Left ventricle myocardium inferior (tissue), 1 donor: ENCODE results near the gene CEP170B. TPM values are rescaled to one million over a fixed set of nuclear protein-coding genes. Genes with fewer than 3 reads are reported as not detected.
"Not testable (repeated sequence)": the region's sequence is repeated elsewhere in the genome, so short reads cannot be mapped to it uniquely, and the experiment has no call there.

Source experiments
- DNase-seq: peaks from one replicate; pipeline ENCODE4 v3.0.0-alpha.2; 2020
- H3K27ac ChIP-seq: fragments of 200-600 bp; replicated peaks from 2 replicates; pipeline ENCODE4 v1.8.0; 2021
- H3K27me3 ChIP-seq: fragments of 200-600 bp; 2 replicates; pipeline ENCODE4 v1.8.0; 2021; ENCODE audit warnings: low read depth
- H3K36me3 ChIP-seq: fragments of 200-600 bp; 2 replicates; pipeline ENCODE4 v1.8.0; 2021
- H3K4me1 ChIP-seq: fragments of 200-600 bp; 2 replicates; pipeline ENCODE4 v1.8.0; 2021
- H3K4me3 ChIP-seq: fragments of 200-600 bp; 2 replicates; pipeline ENCODE4 v1.8.0; 2021; ENCODE audit warnings: mild to moderate bottlenecking, moderate library complexity
- H3K9me3 ChIP-seq: fragments of 200-600 bp; replicated peaks from 2 replicates; pipeline ENCODE4 v1.8.0; 2021
- intact Hi-C: fragments of 100-400 bp; cut with micrococcal nuclease; formaldehyde crosslinking; loops from one replicate; pipeline ENCODE4 v1.11.0; 2022
- total RNA-seq: library from RNA; stranded (reverse); fragmentation: NEBNext Ultra II Directional; extraction: Animal tissue kit (Norgen Biotek cat#: 25700); gene quantifications from one replicate; pipeline ENCODE4 v1.2.1, GENCODE V29; 2021
- TF ChIP-seq, protein P1 (sequence below): fragments of 200-600 bp; IDR thresholded peaks from 2 replicates; pipeline ENCODE4 v1.8.0; 2021; ENCODE audit warnings: antibody characterized with exemption, mild to moderate bottlenecking, borderline replicate concordance
- donor health status: DM: no; HTN: yes; CAD: no; lungs with severe emphysema.

CEP170B gene
- total RNA-seq, 1 donor from 2014 or later, result 11.7 TPM

DNA sequence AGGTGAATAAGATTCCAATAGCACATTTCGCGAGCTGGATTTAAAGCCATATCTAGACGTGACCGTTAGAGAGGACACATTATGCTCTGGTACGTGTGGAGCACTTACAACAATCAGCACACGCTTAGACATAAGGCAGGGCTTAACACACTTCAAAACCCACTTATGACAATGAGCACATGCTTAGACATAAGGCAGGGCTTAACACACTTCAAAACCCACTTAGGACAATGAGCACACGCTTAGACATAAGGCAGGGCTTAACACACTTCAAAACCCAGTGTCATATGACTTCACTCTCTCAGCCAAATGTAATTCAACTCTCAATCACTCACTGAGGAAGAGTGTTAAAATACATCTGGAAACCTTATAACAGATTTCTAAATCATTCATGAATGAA lies 48.4 kb downstream of the CEP170B start:
- TF ChIP-seq, protein P1, sequence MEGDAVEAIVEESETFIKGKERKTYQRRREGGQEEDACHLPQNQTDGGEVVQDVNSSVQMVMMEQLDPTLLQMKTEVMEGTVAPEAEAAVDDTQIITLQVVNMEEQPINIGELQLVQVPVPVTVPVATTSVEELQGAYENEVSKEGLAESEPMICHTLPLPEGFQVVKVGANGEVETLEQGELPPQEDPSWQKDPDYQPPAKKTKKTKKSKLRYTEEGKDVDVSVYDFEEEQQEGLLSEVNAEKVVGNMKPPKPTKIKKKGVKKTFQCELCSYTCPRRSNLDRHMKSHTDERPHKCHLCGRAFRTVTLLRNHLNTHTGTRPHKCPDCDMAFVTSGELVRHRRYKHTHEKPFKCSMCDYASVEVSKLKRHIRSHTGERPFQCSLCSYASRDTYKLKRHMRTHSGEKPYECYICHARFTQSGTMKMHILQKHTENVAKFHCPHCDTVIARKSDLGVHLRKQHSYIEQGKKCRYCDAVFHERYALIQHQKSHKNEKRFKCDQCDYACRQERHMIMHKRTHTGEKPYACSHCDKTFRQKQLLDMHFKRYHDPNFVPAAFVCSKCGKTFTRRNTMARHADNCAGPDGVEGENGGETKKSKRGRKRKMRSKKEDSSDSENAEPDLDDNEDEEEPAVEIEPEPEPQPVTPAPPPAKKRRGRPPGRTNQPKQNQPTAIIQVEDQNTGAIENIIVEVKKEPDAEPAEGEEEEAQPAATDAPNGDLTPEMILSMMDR, result no peak
- no peak for DNase-seq
- Histone ChIP-seq H3K36me3 (no peaks in the 10 kb centered on the region), H3K4me3 (no peak overlapping the region), H3K9me3 (peaks cover 15% of the 10 kb centered on the region), H3K27me3 (peaks cover 76% of the 10 kb centered on the region), H3K27ac (no peak overlapping the region), H3K4me1 (no peaks in the 10 kb centered on the region)
- intact Hi-C loops, result no loop called here

DNA sequence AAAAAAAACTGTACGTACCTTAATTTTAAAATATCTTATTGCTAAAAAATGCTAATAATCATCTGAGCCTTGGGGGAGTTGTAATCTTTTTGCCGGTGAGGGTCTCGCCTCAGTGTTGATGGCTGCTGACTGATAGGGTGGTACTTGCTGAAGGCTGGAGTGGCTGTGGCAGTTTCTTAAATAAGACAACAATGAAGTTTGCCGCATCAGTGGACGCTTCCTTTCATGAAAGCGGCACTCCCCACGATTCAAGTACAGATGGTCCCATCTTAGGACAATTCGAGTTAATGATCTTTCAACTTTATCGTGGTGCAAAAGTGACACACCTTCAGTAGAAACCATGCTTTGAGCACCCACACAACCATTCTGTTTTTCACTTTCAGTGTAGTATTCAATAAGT lies 52.0 kb downstream of the CEP170B start:
- intact Hi-C loops, result no loop called here
- DNase-seq, result no peak
- Histone ChIP-seq H3K36me3 (no peaks in the 10 kb centered on the region), H3K9me3 (peaks cover 5% of the 10 kb centered on the region), H3K4me1 (no peaks in the 10 kb centered on the region), H3K27ac (no peak overlapping the region), H3K27me3 (peaks cover 62% of the 10 kb centered on the region), H3K4me3 (no peak overlapping the region)
- TF ChIP-seq, protein P1, result no peak

DNA sequence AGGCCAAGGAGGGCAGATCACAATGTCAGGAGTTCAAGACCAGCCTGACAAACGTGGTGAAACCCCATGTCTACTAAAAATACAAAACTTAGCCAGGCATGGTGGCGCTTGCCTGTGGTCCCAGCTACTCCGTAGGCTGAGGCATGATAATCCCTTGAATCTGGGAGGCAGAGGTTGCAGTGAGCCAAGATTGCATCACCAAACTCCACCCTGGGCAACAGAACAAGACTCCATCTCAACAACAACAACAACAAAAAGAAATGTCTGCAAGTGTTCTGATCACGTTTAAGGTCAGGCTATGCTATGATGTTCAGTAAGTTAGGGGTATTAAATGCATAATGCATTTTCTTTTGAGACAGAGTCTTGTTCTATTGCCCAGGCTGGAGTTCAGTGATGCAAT lies 52.9 kb downstream of the CEP170B start:
- TF ChIP-seq, protein P1, result no peak
- intact Hi-C loops, result no loop called here
- Histone ChIP-seq H3K9me3 (no peaks in the 10 kb centered on the region), H3K36me3 (no peaks in the 10 kb centered on the region), H3K27me3 (peaks cover 63% of the 10 kb centered on the region), H3K4me1 (no peaks in the 10 kb centered on the region), H3K27ac (no peak overlapping the region), H3K4me3 (no peak overlapping the region)
- no peak for DNase-seq

DNA sequence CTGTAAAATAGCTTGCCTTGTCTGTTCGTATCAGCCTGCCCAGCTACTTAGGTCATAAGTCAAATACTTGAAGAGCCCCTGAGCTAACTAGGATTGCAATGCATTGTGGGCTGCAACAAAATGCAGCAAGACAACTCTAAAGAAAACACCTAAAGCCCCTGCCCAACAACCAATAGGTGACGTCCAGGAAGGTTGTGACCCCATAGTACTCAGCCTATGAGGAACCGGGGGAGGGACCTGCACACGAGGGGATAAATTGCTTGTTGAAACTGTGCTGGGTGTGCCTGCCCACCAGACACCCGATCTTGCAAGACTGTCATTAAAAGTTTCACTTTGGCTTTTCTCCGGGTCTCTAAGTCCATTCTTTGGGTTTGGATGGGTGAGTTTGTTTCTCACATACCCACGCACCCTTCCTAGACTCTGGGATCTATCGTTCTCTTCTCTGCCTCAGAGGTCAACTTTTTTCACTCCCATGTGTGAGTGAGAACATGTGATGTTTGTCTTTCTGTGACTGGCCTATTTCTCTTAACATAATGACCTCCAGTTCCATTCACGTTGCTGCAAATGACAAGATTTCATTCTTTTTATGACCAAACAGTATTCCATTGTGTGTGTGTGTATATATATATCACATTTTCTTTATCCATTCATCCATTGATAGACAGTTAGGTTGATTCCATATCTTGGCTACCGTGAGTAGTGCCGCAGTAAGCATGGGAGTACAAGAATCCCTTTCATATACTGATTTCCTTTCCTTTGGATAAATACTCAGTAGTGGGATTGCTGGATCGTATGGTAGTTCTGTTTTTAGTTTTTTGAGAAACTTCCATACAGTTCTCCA lies 54.3 kb downstream of the CEP170B start:
- peaks cover 69% of the 10 kb centered on the region for H3K27me3 ChIP-seq
- H3K36me3 ChIP-seq, H3K9me3 ChIP-seq, DNase-seq, H3K4me3 ChIP-seq, intact Hi-C loops, H3K27ac ChIP-seq, H3K4me1 ChIP-seq: not testable (repeated sequence)

DNA sequence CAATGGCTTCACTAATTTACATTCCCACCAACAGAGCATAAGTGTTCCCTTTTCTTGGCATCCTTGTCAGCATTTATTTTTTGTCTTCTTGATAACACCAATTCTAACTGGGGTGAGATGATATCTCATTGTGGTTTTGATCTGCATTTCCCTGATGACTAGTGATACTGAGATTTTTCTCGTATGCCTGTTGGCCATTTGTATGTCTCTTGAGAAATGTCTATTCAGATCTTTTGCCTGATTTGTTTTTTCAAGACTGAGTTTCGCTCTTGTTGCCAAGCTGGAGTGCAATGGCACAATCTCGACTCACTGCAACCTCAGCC lies 54.9 kb downstream of the CEP170B start:
- TF ChIP-seq, protein P1, result no peak
- Histone ChIP-seq H3K9me3 (peaks cover 9% of the 10 kb centered on the region), H3K36me3 (no peaks in the 10 kb centered on the region), H3K27me3 (peaks cover 72% of the 10 kb centered on the region), H3K4me3 (no peak overlapping the region), H3K27ac (no peak overlapping the region), H3K4me1 (no peaks in the 10 kb centered on the region)
- intact Hi-C loops, result no loop called here
- DNase-seq, result no peak

DNA sequence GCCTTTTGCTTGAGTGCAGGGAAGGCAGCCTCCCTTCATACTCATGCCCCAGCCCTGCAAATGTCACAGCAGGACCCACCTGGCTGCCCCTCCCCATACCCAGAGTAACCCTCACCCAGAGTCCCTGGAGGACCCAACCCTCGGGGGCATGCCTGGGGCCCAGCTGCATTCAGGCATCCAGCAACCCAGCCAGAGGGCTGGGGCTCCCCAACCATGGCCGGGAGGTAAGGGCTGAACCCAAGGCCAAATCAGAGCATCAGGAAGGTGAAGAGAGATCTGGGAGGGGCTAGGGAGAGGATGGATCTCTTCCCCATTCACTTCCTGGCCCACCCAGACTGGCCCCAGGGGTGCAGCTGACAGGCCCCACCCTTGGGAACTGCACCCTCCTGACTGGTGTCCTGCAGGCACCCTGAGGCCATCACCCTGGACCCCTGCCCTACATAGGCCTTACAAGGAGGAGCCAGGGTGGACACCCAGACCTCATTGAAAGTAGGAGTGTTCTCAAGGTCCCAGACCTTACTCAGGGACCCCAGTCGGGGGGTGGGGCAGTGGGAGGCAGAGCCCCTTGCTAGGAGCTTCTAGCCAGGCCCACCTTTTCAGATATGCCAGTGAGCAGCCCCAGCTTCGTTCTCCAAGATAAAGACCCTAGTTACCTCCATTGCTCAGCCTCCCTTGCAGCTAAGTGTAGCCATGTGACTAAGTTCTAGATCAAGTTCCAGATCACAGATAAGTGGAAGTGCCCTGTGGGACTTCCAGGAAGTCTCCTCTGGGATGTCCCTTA lies 58.8 kb downstream of the CEP170B start:
- intact Hi-C loops, result no loop called here
- peaks cover 69% of the 10 kb centered on the region for H3K27me3 ChIP-seq
- no peak for DNase-seq
- H3K4me3 ChIP-seq, result no peak overlapping the region
- H3K36me3 ChIP-seq, result no peaks in the 10 kb centered on the region
- no peaks in the 10 kb centered on the region for H3K4me1 ChIP-seq
- TF ChIP-seq, protein P1, result no peak
- H3K9me3 ChIP-seq, result peaks cover 9% of the 10 kb centered on the region
- no peak overlapping the region for H3K27ac ChIP-seq
